Spleen (tissue), 11 donors: ENCODE data around the gene PTPRC. TPM values are rescaled to one million over a fixed set of nuclear protein-coding genes. Genes with fewer than 3 reads are reported as not detected.
A peak's percentile ranks its signal among the peaks of the same experiment; 100 is the strongest.

Source experiments
- DNase-seq: peaks from one replicate; pipeline ENCODE4 v3.0.0-alpha.2; 2020
- H3K27ac ChIP-seq, 8 donors: fragments of 200-600 bp; sonication (generic) in 7 of 8; 1 replicate in 4 of 8; 2 replicates in 4 of 8; pipeline versions ENCODE4 v1.5.0 to v1.8.0; 2016 to 2021; ENCODE audit warnings: inconsistent platforms in 4 of 8, mild to moderate bottlenecking in 4 of 8, moderate library complexity in 1 of 8
- H3K27me3 ChIP-seq, 7 donors: fragments of 200-600 bp; sonication (generic) in 6 of 7; replicated peaks in 1 of 7; 1 replicate in 4 of 7; 2 replicates in 3 of 7; pipeline versions ENCODE4 v1.5.0 to v1.8.0; 2016 to 2021; ENCODE audit warnings: inconsistent platforms in 3 of 7, mild to moderate bottlenecking in 1 of 7
- H3K36me3 ChIP-seq, 6 donors: fragments of 200-600 bp; sonication (generic) in 5 of 6; 1 replicate in 4 of 6; 2 replicates in 2 of 6; pipeline versions ENCODE4 v1.5.0 to v1.8.0; 2016 to 2021; ENCODE audit warnings: inconsistent platforms in 2 of 6
- H3K4me1 ChIP-seq, 6 donors: fragments of 200-600 bp; sonication (generic) in 5 of 6; 1 replicate in 3 of 6; 2 replicates in 3 of 6; pipeline versions ENCODE4 v1.5.0 to v1.8.0; 2016 to 2021; ENCODE audit warnings: inconsistent platforms in 3 of 6
- H3K4me3 ChIP-seq, 8 donors: fragments of 200-600 bp; sonication (generic) in 7 of 8; 1 replicate in 4 of 8; 2 replicates in 4 of 8; pipeline versions ENCODE4 v1.5.0 to v1.8.0; 2016 to 2021; ENCODE audit warnings: inconsistent platforms in 4 of 8, mild to moderate bottlenecking in 4 of 8, moderate library complexity in 2 of 8
- H3K9me3 ChIP-seq, 8 donors: fragments of 200-600 bp; sonication (generic) in 7 of 8; 1 replicate in 4 of 8; 2 replicates in 4 of 8; pipeline versions ENCODE4 v1.5.0 to v1.8.0; 2016 to 2021; ENCODE audit warnings: inconsistent platforms in 4 of 8
- POLR2A ChIP-seq, 3 donors: fragments of 450-650 bp; IDR thresholded peaks; one replicate each; pipeline ENCODE4 v1.5.1; 2017; ENCODE audit warnings: antibody characterized with exemption in 3 of 3, mild to moderate bottlenecking in 1 of 3
- POLR2AphosphoS5 ChIP-seq, 3 donors: sonication (generic); formaldehyde crosslinking; IDR thresholded peaks; one replicate each; pipeline ENCODE4 v1.5.1; 2017; ENCODE audit warnings: antibody characterized with exemption in 3 of 3
- WGBS, 5 donors: extraction: QIAGEN DNeasy Blood & Tissue Kit in 3 of 5; methylation state at CpG; one replicate each; pipeline versions ENCODE4 v1.1.5 to v1.1.7; 2013 to 2018; 5-methylcytosine and 5-hydroxymethylcytosine counted together
- intact Hi-C: fragments of 100-400 bp; cut with DNase I; formaldehyde crosslinking; loops from one replicate; pipeline ENCODE4 v1.15.0; 2023; ENCODE audit warnings: low total_unique reads
- polyA plus RNA-seq, 3 donors: library from polyadenylated mRNA; stranded (reverse); fragments of 200-250 nt; gene quantifications; one replicate each; pipeline ENCODE4 v1.2.1, GENCODE V29; 2013
- total RNA-seq, 7 donors: library from RNA; depleted of rRNA in 3 of 7; stranded (reverse); fragments of >200 nt in 3 of 7; fragmentation: NEBNext Ultra II Directional in 4 of 7; extraction: Animal tissue kit (Norgen Biotek cat#: 25700) in 4 of 7; gene quantifications; one replicate each; pipeline versions ENCODE4 v1.1.0 to v1.2.1, GENCODE V29; 2016 to 2021
- TF ChIP-seq, protein P1 (sequence below), 11 experiments: fragments of 200-600 bp in 7 of 11; fragments of 450-650 bp in 4 of 11; sonication (generic) in 4 of 11; IDR thresholded peaks in 8 of 11; conservative IDR thresholded peaks in 3 of 11; 1 replicate in 7 of 11; 2 replicates in 4 of 11; pipeline versions ENCODE4 v1.4.0 to v1.8.0; 2016 to 2021; ENCODE audit warnings: antibody characterized with exemption in 11 of 11, inconsistent platforms in 4 of 11, mild to moderate bottlenecking in 1 of 11
- donor health status: healthy with polysubstance abuse.
- donor health status: DM: no; HTN: no; CAD: no; lungs with moderate emphysema.
- donor health status: DM: no; HTN: no; CAD: no.
- donor health status: Bipolar disorder and iron deficiency.
- donor health status: healthy.
- donor health status: DM: no; HTN: no; CAD: no.
- donor health status: DM: yes; HTN: yes; CAD: no.

PTPRC gene
- total and polyA plus RNA-seq, 10 donors: 79.2 to 716 (median 476) TPM

DNA sequence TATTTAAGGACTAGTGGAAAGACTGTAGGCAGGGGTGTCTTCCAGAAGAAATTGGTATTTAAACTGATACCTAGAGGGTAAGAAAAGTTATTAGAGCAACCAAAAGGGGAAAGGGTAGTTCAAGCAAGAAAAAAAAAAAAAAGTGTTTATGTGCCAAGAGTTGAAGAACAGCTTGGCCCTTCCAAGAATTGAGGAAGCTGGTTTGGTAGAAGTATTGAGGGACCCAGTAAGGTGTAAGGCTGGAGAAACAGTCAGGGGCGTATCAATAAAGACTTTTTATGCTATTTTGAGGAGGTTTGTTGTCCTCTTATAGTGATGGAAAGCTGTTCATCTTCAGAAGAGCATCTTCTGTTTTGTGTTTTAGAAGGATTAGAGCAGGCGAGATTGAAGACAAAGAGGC, 108.3 kb downstream of the PTPRC start:
- TF ChIP-seq POLR2A (IDR thresholded peaks at IDR 0.05): no peak
- TF ChIP-seq, protein P1, sequence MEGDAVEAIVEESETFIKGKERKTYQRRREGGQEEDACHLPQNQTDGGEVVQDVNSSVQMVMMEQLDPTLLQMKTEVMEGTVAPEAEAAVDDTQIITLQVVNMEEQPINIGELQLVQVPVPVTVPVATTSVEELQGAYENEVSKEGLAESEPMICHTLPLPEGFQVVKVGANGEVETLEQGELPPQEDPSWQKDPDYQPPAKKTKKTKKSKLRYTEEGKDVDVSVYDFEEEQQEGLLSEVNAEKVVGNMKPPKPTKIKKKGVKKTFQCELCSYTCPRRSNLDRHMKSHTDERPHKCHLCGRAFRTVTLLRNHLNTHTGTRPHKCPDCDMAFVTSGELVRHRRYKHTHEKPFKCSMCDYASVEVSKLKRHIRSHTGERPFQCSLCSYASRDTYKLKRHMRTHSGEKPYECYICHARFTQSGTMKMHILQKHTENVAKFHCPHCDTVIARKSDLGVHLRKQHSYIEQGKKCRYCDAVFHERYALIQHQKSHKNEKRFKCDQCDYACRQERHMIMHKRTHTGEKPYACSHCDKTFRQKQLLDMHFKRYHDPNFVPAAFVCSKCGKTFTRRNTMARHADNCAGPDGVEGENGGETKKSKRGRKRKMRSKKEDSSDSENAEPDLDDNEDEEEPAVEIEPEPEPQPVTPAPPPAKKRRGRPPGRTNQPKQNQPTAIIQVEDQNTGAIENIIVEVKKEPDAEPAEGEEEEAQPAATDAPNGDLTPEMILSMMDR (IDR thresholded peaks at IDR 0.05 in 8 of 11, conservative IDR thresholded peaks at IDR 0.05 in 3 of 11): no peak
- TF ChIP-seq POLR2AphosphoS5 (IDR thresholded peaks at IDR 0.05): no peak
- peak overlapping the region in 3 of 8 donors; percentile 15 to 50 (median 28) for H3K27ac ChIP-seq

DNA sequence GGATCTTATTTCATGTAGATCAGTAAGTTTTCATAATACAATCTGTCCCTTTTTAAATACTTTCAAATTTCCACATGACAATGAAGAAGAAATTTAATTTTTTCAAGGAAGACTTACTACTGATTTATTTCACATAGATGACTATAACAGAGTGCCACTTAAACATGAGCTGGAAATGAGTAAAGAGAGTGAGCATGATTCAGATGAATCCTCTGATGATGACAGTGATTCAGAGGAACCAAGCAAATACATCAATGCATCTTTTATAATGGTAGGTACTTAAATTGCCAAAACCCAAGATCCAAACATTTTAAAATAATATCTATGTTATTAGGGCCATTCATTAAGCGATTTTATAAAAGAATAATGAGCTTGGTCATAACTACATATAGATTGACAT, 110.4 kb downstream of the PTPRC start:
- no peak for TF ChIP-seq POLR2A (IDR thresholded peaks at IDR 0.05)
- TF ChIP-seq, protein P1 (IDR thresholded peaks at IDR 0.05 in 8 of 11, conservative IDR thresholded peaks at IDR 0.05 in 3 of 11): no peak
- H3K9me3 ChIP-seq: no peaks in the 10 kb centered on the region
- peaks cover 0 to 18% (median 0%) of the 10 kb centered on the region in 6 donors for H3K4me1 ChIP-seq
- H3K4me3 ChIP-seq: no peak overlapping the region
- H3K27ac ChIP-seq: no peak overlapping the region
- peaks cover 0 to 100% (median 82%) of the 10 kb centered on the region in 6 donors for H3K36me3 ChIP-seq
- no peak for DNase-seq
- intact Hi-C loops: no loop called here
- no peaks in the 10 kb centered on the region for H3K27me3 ChIP-seq
- WGBS, 5 donors: 90 to 98% (median 97%) methylated on average over 1 of the region's 1 CpG

More for the DNA sequence above, 108.3 kb downstream of the PTPRC start:
- H3K36me3 ChIP-seq: peaks cover 4 to 100% (median 81%) of the 10 kb centered on the region in 6 donors
- no peak for DNase-seq
- no peaks in the 10 kb centered on the region for H3K27me3 ChIP-seq
- H3K4me3 ChIP-seq: no peak overlapping the region
- H3K4me1 ChIP-seq: peaks cover 0 to 14% (median 0%) of the 10 kb centered on the region in 6 donors
- intact Hi-C loops: no loop called here
- no peaks in the 10 kb centered on the region for H3K9me3 ChIP-seq
- WGBS, 5 donors: 88 to 96% (median 93%) methylated on average over 2 of the region's 2 CpGs

DNA sequence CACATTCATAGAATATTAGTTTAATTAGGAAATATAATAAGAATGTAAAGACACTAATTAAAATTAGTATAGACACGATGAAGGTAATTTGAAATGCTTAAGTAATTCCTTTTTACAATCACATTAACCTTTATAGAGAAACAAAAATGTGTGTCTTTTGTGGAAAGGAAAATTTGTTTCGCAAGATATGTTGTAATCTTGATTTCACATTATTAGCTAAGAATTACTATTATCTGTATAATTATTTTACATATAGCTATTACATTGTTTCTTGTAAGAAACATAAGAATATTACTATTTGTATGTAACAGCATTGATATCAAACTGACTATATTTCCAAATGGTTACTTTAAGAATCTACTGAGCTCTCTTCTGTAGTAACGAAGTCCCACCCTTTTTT, 111.2 kb downstream of the PTPRC start:
- H3K36me3 ChIP-seq: peaks cover 0 to 100% (median 82%) of the 10 kb centered on the region in 6 donors
- no peak for DNase-seq
- TF ChIP-seq, protein P1 (IDR thresholded peaks at IDR 0.05 in 8 of 11, conservative IDR thresholded peaks at IDR 0.05 in 3 of 11): no peak
- TF ChIP-seq POLR2AphosphoS5 (IDR thresholded peaks at IDR 0.05) (no peak), POLR2A (IDR thresholded peaks at IDR 0.05) (no peak)
- peaks cover 0 to 26% (median 0%) of the 10 kb centered on the region in 6 donors for H3K4me1 ChIP-seq
- 83 to 94% (median 87%) methylated on average over 3 of the region's 3 CpGs for WGBS, 5 donors
- H3K4me3 ChIP-seq: no peak overlapping the region
- no peaks in the 10 kb centered on the region for H3K9me3 ChIP-seq
- H3K27me3 ChIP-seq: no peaks in the 10 kb centered on the region
- H3K27ac ChIP-seq: no peak overlapping the region
- intact Hi-C loops: loop anchor here (10.0 kb wide), 1 partner anchor 365 kb away; no protein-coding TSS in a partner anchor

DNA sequence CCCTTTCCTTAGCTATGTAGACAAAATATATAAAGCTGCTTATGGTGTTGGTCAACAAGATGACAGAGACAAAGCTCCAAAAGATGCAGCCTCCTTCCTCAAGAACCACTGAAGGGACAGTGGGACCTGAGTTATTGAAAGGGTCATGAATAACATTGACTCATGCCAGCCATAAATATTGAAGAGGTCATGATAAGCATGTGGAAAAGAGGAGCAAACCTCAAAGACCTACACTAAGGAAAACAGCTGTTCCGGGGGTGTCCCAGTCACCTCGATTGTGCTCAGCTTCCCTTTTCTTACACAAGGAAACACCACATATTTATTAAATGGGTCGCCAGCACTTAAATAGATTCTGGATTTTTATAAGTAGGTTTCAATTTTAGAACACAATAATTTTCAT, 112.9 kb downstream of the PTPRC start:
- no peaks in the 10 kb centered on the region for H3K27me3 ChIP-seq
- no peak overlapping the region for H3K4me3 ChIP-seq
- H3K4me1 ChIP-seq: peaks cover 0 to 32% (median 3%) of the 10 kb centered on the region in 6 donors
- WGBS, 5 donors: 68 to 74% (median 70%) methylated on average over 3 of the region's 3 CpGs
- H3K36me3 ChIP-seq: peaks cover 0 to 100% (median 78%) of the 10 kb centered on the region in 6 donors
- intact Hi-C loops: loop anchor here (10.0 kb wide), 1 partner anchor 363 kb away; no protein-coding TSS in a partner anchor
- no peak for DNase-seq
- H3K9me3 ChIP-seq: no peaks in the 10 kb centered on the region
- TF ChIP-seq, protein P1 (IDR thresholded peaks at IDR 0.05 in 8 of 11, conservative IDR thresholded peaks at IDR 0.05 in 3 of 11): no peak
- peak in 1 of 3 donors; percentile 35 for TF ChIP-seq POLR2AphosphoS5 (IDR thresholded peaks at IDR 0.05)
- no peak for TF ChIP-seq POLR2A (IDR thresholded peaks at IDR 0.05)
- H3K27ac ChIP-seq: peak overlapping the region in 1 of 8 donors; percentile 0
